CD4-positive, alpha-beta T cell treated with Interleukin-6 at 100 ng/mL for 8 hours (primary cell): ENCODE measurements around the gene KLHL29.

Experiments used
- DNase-seq: peaks from one replicate; pipeline ENCODE4 v3.0.0-alpha.2; 2020; ENCODE audit warnings: mixed read lengths, low spot score

Gene KLHL29

GRCh38 chr2:23493846-23494245 lies 108.9 kb downstream of the KLHL29 start:
- DNase-seq, result no peak

- no peak for DNase-seq
Measured at GRCh38 chr2:23494286-23494685, 109.3 kb downstream of the KLHL29 start.

- no peak for DNase-seq
Measured at GRCh38 chr2:23495661-23496114, 110.7 kb downstream of the KLHL29 start.

GRCh38 chr2:23496456-23496855 lies 111.5 kb downstream of the KLHL29 start:
- DNase-seq, result no peak

GRCh38 chr2:23497063-23497462 lies 112.1 kb downstream of the KLHL29 start:
- DNase-seq, result peak; percentile 5

- DNase-seq, result no peak
Measured at GRCh38 chr2:23497536-23497935, 112.6 kb downstream of the KLHL29 start.

- DNase-seq, result no peak
Measured at GRCh38 chr2:23498943-23499342, 114.0 kb downstream of the KLHL29 start.

GRCh38 chr2:23499439-23499838 lies 114.5 kb downstream of the KLHL29 start:
- no peak for DNase-seq

- DNase-seq, result no peak
Measured at GRCh38 chr2:23500836-23501235, 115.9 kb downstream of the KLHL29 start.

GRCh38 chr2:23502096-23502495 lies 117.1 kb downstream of the KLHL29 start:
- no peak for DNase-seq

- DNase-seq, result no peak
Measured at GRCh38 chr2:23503097-23503496, 118.1 kb downstream of the KLHL29 start.

- no peak for DNase-seq
Measured at GRCh38 chr2:23503682-23504081, 118.7 kb downstream of the KLHL29 start.

- no peak for DNase-seq
Measured at GRCh38 chr2:23504591-23504990, 119.6 kb downstream of the KLHL29 start.

GRCh38 chr2:23505218-23505983 lies 120.4 kb downstream of the KLHL29 start:
- no peak for DNase-seq

GRCh38 chr2:23505984-23506380 lies 121.0 kb downstream of the KLHL29 start:
- DNase-seq, result no peak

- no peak for DNase-seq
Measured at GRCh38 chr2:23506531-23507266, 121.7 kb downstream of the KLHL29 start.

- no peak for DNase-seq
Measured at GRCh38 chr2:23507267-23508065, 122.5 kb downstream of the KLHL29 start.

GRCh38 chr2:23508066-23508390 lies 123.0 kb downstream of the KLHL29 start:
- no peak for DNase-seq

GRCh38 chr2:23509103-23509502 lies 124.1 kb downstream of the KLHL29 start:
- DNase-seq, result no peak

- DNase-seq, result no peak
Measured at GRCh38 chr2:23509596-23510292, 124.8 kb downstream of the KLHL29 start.

GRCh38 chr2:23510471-23510870 lies 125.5 kb downstream of the KLHL29 start:
- DNase-seq, result no peak

GRCh38 chr2:23512778-23513177 lies 127.8 kb downstream of the KLHL29 start:
- no peak for DNase-seq
